Spleen (tissue), 13 donors: Measurements from ENCODE around the gene CCDC93. TPM values are rescaled to one million over a fixed set of nuclear protein-coding genes. Genes with fewer than 3 reads are reported as not detected.

Source experiments
- DNase-seq: peaks from one replicate; pipeline ENCODE4 v3.0.0-alpha.2; 2020
- H3K27ac ChIP-seq, 8 donors: fragments of 200-600 bp; sonication (generic) in 7 of 8; 1 replicate in 4 of 8; 2 replicates in 4 of 8; pipeline versions ENCODE4 v1.5.0 to v1.8.0; 2016 to 2021; ENCODE audit warnings: inconsistent platforms in 4 of 8, mild to moderate bottlenecking in 4 of 8, moderate library complexity in 1 of 8
- H3K27me3 ChIP-seq, 7 donors: fragments of 200-600 bp; sonication (generic) in 6 of 7; replicated peaks in 1 of 7; 1 replicate in 4 of 7; 2 replicates in 3 of 7; pipeline versions ENCODE4 v1.5.0 to v1.8.0; 2016 to 2021; ENCODE audit warnings: inconsistent platforms in 3 of 7, mild to moderate bottlenecking in 1 of 7
- H3K36me3 ChIP-seq, 6 donors: fragments of 200-600 bp; sonication (generic) in 5 of 6; 1 replicate in 4 of 6; 2 replicates in 2 of 6; pipeline versions ENCODE4 v1.5.0 to v1.8.0; 2016 to 2021; ENCODE audit warnings: inconsistent platforms in 2 of 6
- H3K4me1 ChIP-seq, 6 donors: fragments of 200-600 bp; sonication (generic) in 5 of 6; 1 replicate in 3 of 6; 2 replicates in 3 of 6; pipeline versions ENCODE4 v1.5.0 to v1.8.0; 2016 to 2021; ENCODE audit warnings: inconsistent platforms in 3 of 6
- H3K4me3 ChIP-seq, 8 donors: fragments of 200-600 bp; sonication (generic) in 7 of 8; 1 replicate in 4 of 8; 2 replicates in 4 of 8; pipeline versions ENCODE4 v1.5.0 to v1.8.0; 2016 to 2021; ENCODE audit warnings: inconsistent platforms in 4 of 8, mild to moderate bottlenecking in 4 of 8, moderate library complexity in 2 of 8
- H3K9me3 ChIP-seq, 8 donors: fragments of 200-600 bp; sonication (generic) in 7 of 8; 1 replicate in 4 of 8; 2 replicates in 4 of 8; pipeline versions ENCODE4 v1.5.0 to v1.8.0; 2016 to 2021; ENCODE audit warnings: inconsistent platforms in 4 of 8
- POLR2A ChIP-seq, 3 donors: fragments of 450-650 bp; IDR thresholded peaks; one replicate each; pipeline ENCODE4 v1.5.1; 2017; ENCODE audit warnings: antibody characterized with exemption in 3 of 3, mild to moderate bottlenecking in 1 of 3
- POLR2AphosphoS5 ChIP-seq, 3 donors: sonication (generic); formaldehyde crosslinking; IDR thresholded peaks; one replicate each; pipeline ENCODE4 v1.5.1; 2017; ENCODE audit warnings: antibody characterized with exemption in 3 of 3
- WGBS, 5 donors: extraction: QIAGEN DNeasy Blood & Tissue Kit in 3 of 5; methylation state at CpG; one replicate each; pipeline versions ENCODE4 v1.1.5 to v1.1.7; 2013 to 2018; 5-methylcytosine and 5-hydroxymethylcytosine counted together
- intact Hi-C: fragments of 100-400 bp; cut with DNase I; formaldehyde crosslinking; loops from one replicate; pipeline ENCODE4 v1.15.0; 2023; ENCODE audit warnings: low total_unique reads
- long read RNA-seq, 2 donors: transcript quantifications; one replicate each; lab custom pipeline, GENCODE V29; 2026
- polyA plus RNA-seq, 3 donors: library from polyadenylated mRNA; stranded (reverse); fragments of 200-250 nt; gene quantifications; one replicate each; pipeline ENCODE4 v1.2.1, GENCODE V29; 2013
- total RNA-seq, 7 donors: library from RNA; depleted of rRNA in 3 of 7; stranded (reverse); fragments of >200 nt in 3 of 7; fragmentation: NEBNext Ultra II Directional in 4 of 7; extraction: Animal tissue kit (Norgen Biotek cat#: 25700) in 4 of 7; gene quantifications; one replicate each; pipeline versions ENCODE4 v1.1.0 to v1.2.1, GENCODE V29; 2016 to 2021
- TF ChIP-seq, protein P1 (sequence below), 11 experiments: fragments of 200-600 bp in 7 of 11; fragments of 450-650 bp in 4 of 11; sonication (generic) in 4 of 11; IDR thresholded peaks in 8 of 11; conservative IDR thresholded peaks in 3 of 11; 1 replicate in 7 of 11; 2 replicates in 4 of 11; pipeline versions ENCODE4 v1.4.0 to v1.8.0; 2016 to 2021; ENCODE audit warnings: antibody characterized with exemption in 11 of 11, inconsistent platforms in 4 of 11, mild to moderate bottlenecking in 1 of 11
- donor health status: healthy with polysubstance abuse.
- donor health status: DM: no; HTN: no; CAD: no; lungs with moderate emphysema.
- donor health status: DM: no; HTN: no; CAD: no.
- donor health status: Bipolar disorder and iron deficiency.
- donor health status: healthy.
- donor health status: DM: no; HTN: no; CAD: no.
- donor health status: DM: yes; HTN: yes; CAD: no.

CCDC93 gene, protein sequence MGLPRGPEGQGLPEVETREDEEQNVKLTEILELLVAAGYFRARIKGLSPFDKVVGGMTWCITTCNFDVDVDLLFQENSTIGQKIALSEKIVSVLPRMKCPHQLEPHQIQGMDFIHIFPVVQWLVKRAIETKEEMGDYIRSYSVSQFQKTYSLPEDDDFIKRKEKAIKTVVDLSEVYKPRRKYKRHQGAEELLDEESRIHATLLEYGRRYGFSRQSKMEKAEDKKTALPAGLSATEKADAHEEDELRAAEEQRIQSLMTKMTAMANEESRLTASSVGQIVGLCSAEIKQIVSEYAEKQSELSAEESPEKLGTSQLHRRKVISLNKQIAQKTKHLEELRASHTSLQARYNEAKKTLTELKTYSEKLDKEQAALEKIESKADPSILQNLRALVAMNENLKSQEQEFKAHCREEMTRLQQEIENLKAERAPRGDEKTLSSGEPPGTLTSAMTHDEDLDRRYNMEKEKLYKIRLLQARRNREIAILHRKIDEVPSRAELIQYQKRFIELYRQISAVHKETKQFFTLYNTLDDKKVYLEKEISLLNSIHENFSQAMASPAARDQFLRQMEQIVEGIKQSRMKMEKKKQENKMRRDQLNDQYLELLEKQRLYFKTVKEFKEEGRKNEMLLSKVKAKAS
- total RNA-seq (10 to 100 TPM; 26.1 to 80.3 (median 50.8) TPM), polyA plus RNA-seq (1 to 10 TPM; 4.3 to 7.4 (median 5.1) TPM)
- long read RNA-seq, donor 1, result 0 reads
- long read RNA-seq, donor 2, full-length matches to known transcripts, result 1 of 1 reads
- long read RNA-seq, donor 2, partial matches to known transcripts, result 0 of 1 reads
- long read RNA-seq, donor 2, other reads (novel, unspliced or antisense), result 0 of 1 reads

DNA sequence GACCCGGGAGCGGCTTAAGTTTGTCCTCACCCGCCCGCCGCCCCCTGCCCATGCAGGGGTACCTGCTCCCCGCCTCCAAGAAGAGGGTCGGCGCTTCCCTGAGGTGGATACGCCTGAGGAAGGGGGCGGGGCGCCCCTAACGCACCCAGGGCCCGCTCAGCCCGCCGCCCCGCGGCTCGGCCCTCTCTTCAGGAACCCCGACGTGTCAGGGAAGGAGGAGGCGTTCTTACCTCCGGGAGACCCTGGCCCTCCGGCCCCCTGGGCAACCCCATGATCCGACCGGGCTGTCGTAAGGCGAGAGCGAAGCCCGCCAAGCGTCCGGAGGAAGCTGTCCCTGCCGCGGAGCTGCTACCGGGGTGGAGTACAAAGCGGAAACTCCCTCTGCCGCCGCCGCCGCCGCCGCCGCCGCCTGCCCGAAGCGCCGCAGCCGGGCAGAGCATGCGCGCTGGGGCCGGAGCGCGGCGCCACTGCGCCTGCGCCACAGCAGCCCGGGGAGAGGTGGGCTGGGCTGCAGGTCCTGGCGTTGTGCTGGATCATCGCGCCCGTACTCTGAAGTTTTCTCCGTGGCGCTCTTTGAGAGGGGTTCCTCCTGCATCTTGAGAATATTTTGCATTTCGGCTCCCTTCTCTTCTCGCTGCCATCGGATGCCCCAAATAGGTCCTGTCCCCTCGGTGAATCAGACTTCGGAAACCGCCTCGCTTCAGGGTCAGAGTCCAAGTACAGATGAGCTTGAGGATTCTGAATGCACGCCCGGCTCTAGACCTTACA lies at the start of gene CCDC93:
Gene CCDC93, minus strand, starts transcription at position 347 of the 768 bp plus-strand sequence. Its CDS starts 75 bp downstream, at position 272.
- peak within 1 kb of the TSS; percentile 90 to 98 (median 95) for H3K27ac ChIP-seq
- TF ChIP-seq POLR2A (IDR thresholded peaks at IDR 0.05) (peak in 1 of 3 donors; percentile 11), POLR2AphosphoS5 (IDR thresholded peaks at IDR 0.05) (peak; percentile 84 to 91 (median 89))
- TF ChIP-seq, protein P1, sequence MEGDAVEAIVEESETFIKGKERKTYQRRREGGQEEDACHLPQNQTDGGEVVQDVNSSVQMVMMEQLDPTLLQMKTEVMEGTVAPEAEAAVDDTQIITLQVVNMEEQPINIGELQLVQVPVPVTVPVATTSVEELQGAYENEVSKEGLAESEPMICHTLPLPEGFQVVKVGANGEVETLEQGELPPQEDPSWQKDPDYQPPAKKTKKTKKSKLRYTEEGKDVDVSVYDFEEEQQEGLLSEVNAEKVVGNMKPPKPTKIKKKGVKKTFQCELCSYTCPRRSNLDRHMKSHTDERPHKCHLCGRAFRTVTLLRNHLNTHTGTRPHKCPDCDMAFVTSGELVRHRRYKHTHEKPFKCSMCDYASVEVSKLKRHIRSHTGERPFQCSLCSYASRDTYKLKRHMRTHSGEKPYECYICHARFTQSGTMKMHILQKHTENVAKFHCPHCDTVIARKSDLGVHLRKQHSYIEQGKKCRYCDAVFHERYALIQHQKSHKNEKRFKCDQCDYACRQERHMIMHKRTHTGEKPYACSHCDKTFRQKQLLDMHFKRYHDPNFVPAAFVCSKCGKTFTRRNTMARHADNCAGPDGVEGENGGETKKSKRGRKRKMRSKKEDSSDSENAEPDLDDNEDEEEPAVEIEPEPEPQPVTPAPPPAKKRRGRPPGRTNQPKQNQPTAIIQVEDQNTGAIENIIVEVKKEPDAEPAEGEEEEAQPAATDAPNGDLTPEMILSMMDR (IDR thresholded peaks at IDR 0.05 in 8 of 11, conservative IDR thresholded peaks at IDR 0.05 in 3 of 11), result peak in 2 of 11 experiments; percentile 14 to 23
- DNase-seq, result peak; percentile 98
- H3K36me3 ChIP-seq, result peaks cover 0 to 8% (median 0%) of the 10 kb centered on the region in 6 donors
- 0% methylated on average over 2 to 71 of the region's 71 CpGs for WGBS, 5 donors
- intact Hi-C loops, result no loop called here
- H3K9me3 ChIP-seq, result no peaks in the 10 kb centered on the region
- H3K27me3 ChIP-seq, result no peaks in the 10 kb centered on the region
- H3K4me1 ChIP-seq, result peaks cover 18 to 72% (median 43%) of the 10 kb centered on the region in 6 donors
- peak within 1 kb of the TSS; percentile 83 to 99 (median 92) for H3K4me3 ChIP-seq

DNA sequence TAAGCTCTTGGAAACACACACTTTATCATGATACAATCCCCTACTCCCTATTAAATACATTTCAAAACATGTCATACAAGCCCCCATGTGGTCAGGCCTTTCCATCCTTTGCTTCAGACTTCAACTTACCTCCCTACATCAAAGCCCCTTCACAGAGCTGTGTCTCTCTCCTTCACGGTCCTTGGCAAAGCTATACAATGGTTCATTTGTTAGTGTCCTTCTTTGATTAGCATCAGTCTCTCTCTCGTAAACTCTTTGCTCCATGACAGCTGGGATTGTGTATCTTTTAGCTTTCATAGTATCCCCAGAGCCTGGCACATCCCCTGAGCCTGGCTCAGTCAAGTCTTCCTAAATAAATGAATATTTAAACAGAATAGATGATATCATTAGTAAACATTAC lies 48.8 kb upstream of the CCDC93 start:
- intact Hi-C loops, result no loop called here
- no peak overlapping the region for H3K4me3 ChIP-seq
- no peak overlapping the region for H3K27ac ChIP-seq
- WGBS, 5 donors, result 79 to 87% (median 81%) methylated on average over 2 of the region's 2 CpGs
- no peak for DNase-seq
- H3K27me3 ChIP-seq, result peaks cover 0 to 4% (median 0%) of the 10 kb centered on the region in 7 donors
- H3K4me1 ChIP-seq, result peaks cover 0 to 30% (median 10%) of the 10 kb centered on the region in 6 donors
- no peaks in the 10 kb centered on the region for H3K36me3 ChIP-seq
- TF ChIP-seq, protein P1 (IDR thresholded peaks at IDR 0.05 in 8 of 11, conservative IDR thresholded peaks at IDR 0.05 in 3 of 11), result no peak
- TF ChIP-seq POLR2A (IDR thresholded peaks at IDR 0.05), result no peak
- no peak for TF ChIP-seq POLR2AphosphoS5 (IDR thresholded peaks at IDR 0.05)
- H3K9me3 ChIP-seq, result no peaks in the 10 kb centered on the region

DNA sequence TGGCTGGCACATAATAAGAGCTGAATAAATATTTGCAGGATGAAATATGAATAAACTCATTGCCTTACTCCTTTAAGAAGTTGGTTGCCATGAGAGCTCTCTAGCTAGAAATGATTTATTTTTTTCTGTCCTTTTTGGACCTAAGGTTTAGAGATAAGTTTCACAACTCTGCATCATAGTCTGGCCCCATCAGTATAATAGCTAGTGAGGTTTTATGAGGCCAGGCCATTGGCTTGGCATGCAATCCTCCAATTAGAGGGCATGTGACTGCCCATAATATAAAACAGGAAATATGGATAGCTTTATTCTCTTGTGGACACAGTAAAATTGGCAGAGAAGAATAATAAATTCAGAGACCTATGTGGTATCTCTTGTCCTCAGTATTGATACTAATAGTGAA lies 48.2 kb upstream of the CCDC93 start:
- no peak for TF ChIP-seq POLR2AphosphoS5 (IDR thresholded peaks at IDR 0.05)
- TF ChIP-seq, protein P1 (IDR thresholded peaks at IDR 0.05 in 8 of 11, conservative IDR thresholded peaks at IDR 0.05 in 3 of 11), result no peak
- no peak for TF ChIP-seq POLR2A (IDR thresholded peaks at IDR 0.05)
- Histone ChIP-seq H3K9me3 (no peaks in the 10 kb centered on the region), H3K27me3 (peaks cover 0 to 4% (median 0%) of the 10 kb centered on the region in 7 donors), H3K27ac (no peak overlapping the region), H3K4me1 (peaks cover 0 to 31% (median 10%) of the 10 kb centered on the region in 6 donors), H3K4me3 (no peak overlapping the region), H3K36me3 (no peaks in the 10 kb centered on the region)
- no peak for DNase-seq
- intact Hi-C loops, result no loop called here
